HL-60 (cell line): ENCODE results near the gene TMEM156.

Experiments used
- DNase-seq, 2 experiments: peaks; one replicate each; pipeline ENCODE4 v3.0.0-alpha.2; 2010 to 2020; ENCODE audit warnings: low read depth in 1 of 2, low spot score in 1 of 2
- H3K27ac ChIP-seq: fragments of 250-450 bp; sonication (Bioruptor Pico); replicated peaks from 2 replicates; pipeline ENCODE4 v1.5.1; 2020; ENCODE audit warnings: mild to moderate bottlenecking, moderate library complexity
- H3K27me3 ChIP-seq: fragments of 250-450 bp; sonication (Bioruptor Pico); 2 replicates; pipeline ENCODE4 v1.5.1; 2021; ENCODE audit warnings: mild to moderate bottlenecking, moderate library complexity; ENCODE audit not compliant: insufficient read depth, poor library complexity, severe bottlenecking
- H3K4me3 ChIP-seq: replicated peaks from 2 replicates; pipeline ENCODE4 v1.5.1; 2011; ENCODE audit warnings: mild to moderate bottlenecking, control low read depth, low read length; ENCODE audit not compliant: insufficient read depth
- CTCF ChIP-seq: IDR thresholded peaks from one replicate; pipeline ENCODE4 v1.5.1; 2011; ENCODE audit warnings: low read length, control low read depth, inconsistent platforms; ENCODE audit not compliant: insufficient read depth
- GABPA ChIP-seq: IDR thresholded peaks from 2 replicates; pipeline ENCODE4 v1.6.1; 2012; ENCODE audit warnings: low read depth
- POLR2AphosphoS5 ChIP-seq: IDR thresholded peaks from 2 replicates; pipeline ENCODE4 v1.6.1; 2012; ENCODE audit warnings: low read depth
- REST ChIP-seq: IDR thresholded peaks from 2 replicates; pipeline ENCODE4 v1.6.1; 2012; ENCODE audit warnings: low read depth; ENCODE audit not compliant: insufficient replicate concordance
- SPI1 ChIP-seq: IDR thresholded peaks from 2 replicates; pipeline ENCODE4 v1.6.1; 2012; ENCODE audit warnings: low read depth, mild to moderate bottlenecking, borderline replicate concordance

Gene TMEM156

GRCh38 chr4:39048311-39048710 lies 16.1 kb upstream of the TMEM156 start:
- TF ChIP-seq SPI1 (no peak), REST (no peak), GABPA (no peak), CTCF (no peak), POLR2AphosphoS5 (no peak)
- Histone ChIP-seq H3K4me3 (no peak overlapping the region), H3K27ac (no peak overlapping the region)

GRCh38 chr4:39047681-39048080 lies 15.5 kb upstream of the TMEM156 start:
- DNase-seq, result no peak
- H3K27me3 ChIP-seq, result no peaks in the 10 kb centered on the region
- H3K4me3 ChIP-seq, result no peak overlapping the region
- TF ChIP-seq GABPA (no peak), SPI1 (no peak), CTCF (no peak), REST (no peak), POLR2AphosphoS5 (no peak)
- no peak overlapping the region for H3K27ac ChIP-seq

More at GRCh38 chr4:39048311-39048710, 16.1 kb upstream of the TMEM156 start:
- no peak for DNase-seq
- no peaks in the 10 kb centered on the region for H3K27me3 ChIP-seq

- Histone ChIP-seq H3K27ac (no peak overlapping the region), H3K27me3 (no peaks in the 10 kb centered on the region), H3K4me3 (no peak overlapping the region)
- TF ChIP-seq POLR2AphosphoS5 (no peak), GABPA (no peak), CTCF (no peak), REST (no peak)
- peak; percentile 56 to 70 for DNase-seq
Observed at GRCh38 chr4:39046249-39046648, 14.0 kb upstream of the TMEM156 start.
